ENCODE results near the gene SOX13.

The SOX13 gene

DNA sequence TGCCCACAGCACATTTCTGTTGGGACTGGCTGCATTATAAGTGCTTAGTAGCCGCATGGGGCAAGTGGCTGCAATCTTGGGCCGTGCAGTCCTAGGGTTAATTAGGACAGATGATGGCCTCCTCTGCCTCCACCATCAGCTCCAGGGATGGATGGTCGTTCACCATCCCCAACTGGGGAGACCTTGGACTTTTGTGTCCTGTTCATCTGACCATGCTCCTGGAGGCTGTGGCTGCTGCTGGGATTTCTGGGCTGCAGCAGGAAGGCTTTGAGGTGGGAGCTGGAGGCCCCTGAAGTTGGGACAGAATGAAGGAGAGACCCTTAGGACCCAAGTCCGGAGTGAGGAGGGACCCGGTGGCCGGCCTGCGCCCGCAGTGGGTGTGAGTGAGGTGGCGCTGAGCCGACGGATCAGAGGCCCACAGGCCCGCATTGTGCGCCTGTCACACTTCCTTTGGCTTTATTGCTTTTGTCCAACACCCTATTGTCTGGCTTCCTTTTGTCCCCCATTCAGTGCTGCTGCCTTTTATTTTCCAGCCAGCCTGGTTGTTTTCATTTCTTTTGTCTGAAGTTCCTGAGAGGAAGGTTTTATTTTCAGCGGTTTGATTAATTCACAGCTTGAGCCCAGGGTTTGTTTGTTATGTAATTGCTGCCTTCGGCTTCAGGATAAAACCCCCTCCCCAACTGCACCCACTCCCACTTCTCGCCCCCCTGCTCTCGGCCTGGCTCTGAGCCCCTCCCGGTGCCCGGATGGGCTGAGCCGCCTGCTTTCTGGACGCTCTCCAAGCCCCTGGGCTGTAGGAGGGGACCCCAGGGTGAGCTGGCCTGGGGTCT lies 35.6 kb downstream of the SOX13 start:
- DNase-seq: no peak

DNA sequence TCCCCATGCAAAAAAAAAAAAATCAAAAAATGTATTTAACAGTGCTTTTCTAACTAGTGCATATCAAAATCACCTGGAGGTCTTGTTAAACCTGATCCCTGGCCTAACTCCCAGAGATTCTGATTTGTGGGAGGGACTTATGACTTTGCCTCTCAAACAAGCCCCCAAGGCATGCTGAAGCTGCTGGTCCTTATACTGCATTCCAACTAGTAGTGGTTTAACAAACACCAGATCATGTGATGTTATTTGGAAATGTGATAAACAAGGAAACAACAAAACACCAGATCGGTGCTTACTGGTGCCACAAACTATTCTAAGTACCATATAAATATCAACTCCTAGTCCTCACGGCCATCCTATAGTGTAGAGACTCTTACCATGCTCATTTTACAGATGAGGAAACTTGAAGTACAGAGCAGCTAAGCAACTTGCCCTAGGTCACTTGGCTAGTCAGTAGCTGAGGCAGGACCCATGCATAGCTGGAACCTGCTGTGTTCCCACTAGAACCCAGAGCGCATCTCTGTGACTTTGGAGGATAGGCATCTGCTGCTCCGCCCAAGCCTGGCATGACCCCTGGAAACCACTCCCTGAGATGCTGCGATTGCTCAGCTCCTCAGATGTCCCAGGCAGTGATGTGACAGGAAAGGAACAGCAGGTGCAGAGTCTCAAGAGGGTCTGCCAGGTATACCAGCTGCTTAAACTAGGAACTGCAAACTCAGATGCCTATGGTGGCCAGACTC lies 38.1 kb downstream of the SOX13 start:
- DNase-seq: no peak

DNA sequence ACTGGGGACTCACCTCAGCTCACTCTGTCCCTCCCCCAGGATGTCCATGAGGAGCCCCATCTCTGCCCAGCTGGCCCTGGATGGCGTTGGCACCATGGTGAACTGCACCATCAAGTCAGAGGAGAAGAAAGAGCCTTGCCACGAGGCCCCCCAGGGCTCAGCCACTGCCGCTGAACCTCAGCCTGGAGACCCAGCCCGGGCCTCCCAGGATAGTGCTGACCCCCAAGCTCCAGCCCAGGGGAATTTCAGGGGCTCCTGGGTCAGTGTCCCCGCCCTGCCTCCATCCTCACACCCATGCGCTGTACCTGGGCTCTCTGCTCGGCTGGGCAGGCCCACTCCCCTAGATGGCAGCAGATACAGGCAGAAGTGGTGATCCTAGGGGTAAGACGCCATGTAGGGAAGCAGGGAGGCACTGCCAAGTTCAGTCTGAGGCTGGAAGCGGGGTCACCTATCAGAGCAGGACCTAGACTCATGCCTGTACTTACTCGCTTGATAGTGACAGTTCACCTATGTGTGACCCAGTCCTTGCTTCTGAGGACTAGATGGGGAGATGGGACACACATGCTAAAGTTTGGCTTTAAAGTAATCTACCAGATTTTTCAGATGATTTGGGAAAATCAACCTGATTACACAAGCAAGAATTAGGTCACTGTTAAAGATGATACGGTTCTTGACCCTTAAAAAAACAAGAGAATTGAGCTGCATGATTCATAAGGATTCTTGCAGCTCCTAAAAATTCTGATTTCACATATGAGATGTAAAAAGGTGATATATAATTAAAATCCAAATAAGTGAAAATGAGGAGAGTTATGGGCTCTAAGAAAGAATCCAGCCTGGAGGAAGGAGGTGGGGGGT lies 40.2 kb downstream of the SOX13 start:
- no peak for DNase-seq

DNA sequence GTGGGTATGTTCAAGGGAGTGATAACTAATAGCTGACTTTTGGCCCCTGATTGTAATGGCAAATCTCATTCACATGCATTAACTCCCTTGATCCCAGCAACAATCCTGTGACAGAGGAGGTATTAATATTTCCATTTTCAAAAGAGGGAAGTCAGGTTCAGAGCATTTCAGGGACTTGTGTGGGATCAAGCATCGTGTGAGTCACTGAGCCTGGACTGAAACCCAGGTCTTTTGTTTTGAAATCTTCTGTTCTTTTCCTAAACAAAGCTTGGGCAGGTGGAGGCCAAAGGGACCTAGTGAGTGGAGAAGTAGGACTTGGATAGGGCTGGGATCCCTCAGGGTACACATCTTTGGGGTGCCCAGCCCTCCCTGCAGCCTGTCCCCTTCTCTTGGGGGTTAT lies 41.0 kb downstream of the SOX13 start:
- DNase-seq: no peak

DNA sequence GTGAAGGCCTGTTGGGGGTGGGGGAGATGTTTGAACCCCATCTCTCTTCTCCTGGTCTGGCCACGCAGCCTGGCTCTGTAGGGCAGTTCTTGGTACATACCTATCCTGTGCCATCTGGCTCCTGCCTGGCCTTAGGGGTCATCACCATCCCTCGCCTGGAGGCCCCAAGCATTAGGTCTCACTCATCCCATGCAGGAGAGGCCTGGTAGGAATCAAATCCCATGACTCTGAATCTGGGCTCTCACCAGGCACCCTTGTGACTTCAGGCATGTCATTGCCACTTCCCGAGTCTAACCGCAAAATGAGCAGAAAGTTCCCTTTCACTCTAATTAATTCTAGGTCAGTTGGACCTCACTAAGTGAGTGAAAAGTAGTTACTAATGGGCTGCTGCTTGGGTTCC lies 41.7 kb downstream of the SOX13 start:
- no peak for DNase-seq

DNA sequence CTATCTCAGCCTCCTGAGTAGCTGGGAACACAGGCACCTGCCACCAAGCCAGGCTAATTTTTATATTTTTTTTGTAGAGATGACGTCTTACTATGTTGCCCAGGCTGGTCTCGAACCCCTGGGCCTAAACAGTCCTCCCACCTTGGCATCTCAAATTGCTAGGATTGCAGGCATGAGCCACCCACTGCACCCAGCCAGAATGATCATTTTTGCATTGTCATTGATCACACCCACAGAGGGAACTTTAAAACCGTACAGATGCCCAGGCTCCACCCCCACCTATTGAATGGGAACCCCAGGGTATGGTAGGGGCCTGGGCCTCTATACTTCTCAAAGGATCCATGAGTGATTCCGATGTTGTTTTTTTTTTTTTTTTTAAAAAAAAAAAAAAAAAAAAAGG lies 42.2 kb downstream of the SOX13 start:
- no peak for DNase-seq

DNA sequence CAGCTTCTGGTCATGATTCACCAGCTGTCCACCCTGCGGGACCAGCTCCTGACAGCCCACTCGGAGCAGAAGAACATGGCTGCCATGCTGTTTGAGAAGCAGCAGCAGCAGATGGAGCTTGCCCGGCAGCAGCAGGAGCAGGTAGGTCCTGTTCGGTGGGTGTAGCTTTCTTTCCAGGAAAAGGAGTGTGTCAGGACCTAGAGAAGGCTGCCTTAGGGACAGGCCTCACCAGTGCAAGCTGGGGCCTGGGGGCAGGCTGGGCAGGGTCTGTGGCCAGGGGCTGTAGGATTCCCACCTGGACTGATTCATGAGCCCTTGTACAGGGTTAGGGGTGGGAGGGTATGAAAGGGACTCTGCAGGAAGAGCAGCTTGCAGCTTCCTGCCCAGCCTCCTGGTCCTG lies 43.6 kb downstream of the SOX13 start:
- no peak for DNase-seq

DNA sequence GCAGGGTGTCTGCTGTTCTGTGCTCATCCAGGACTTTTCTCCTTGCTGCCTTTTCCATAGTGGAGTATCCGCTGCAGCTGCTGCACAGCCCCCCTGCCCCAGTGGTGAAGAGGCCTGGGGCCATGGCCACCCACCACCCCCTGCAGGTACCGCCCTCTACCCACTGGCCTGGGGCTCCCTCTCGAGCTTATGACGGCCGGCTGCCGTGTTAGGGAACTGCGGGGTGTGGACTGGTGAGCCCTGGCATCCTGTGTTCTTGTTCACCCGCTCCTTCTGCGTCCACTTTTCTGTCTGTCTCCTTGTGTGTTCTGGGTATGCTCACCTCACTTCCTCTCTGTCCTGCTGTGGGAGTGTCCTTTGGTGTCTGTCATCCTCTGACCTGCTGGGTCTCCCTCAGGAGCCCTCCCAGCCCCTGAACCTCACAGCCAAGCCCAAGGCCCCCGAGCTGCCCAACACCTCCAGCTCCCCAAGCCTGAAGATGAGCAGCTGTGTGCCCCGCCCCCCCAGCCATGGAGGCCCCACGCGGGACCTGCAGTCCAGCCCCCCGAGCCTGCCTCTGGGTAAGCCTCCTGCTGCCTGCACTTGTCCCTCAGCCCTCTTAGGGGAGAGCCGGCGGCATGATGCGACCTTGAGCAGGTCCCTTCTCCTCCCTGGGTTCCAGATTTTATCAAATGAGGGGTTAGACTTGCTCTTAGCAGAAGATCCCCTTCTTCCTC lies 49.1 kb downstream of the SOX13 start:
- no peak for DNase-seq

DNA sequence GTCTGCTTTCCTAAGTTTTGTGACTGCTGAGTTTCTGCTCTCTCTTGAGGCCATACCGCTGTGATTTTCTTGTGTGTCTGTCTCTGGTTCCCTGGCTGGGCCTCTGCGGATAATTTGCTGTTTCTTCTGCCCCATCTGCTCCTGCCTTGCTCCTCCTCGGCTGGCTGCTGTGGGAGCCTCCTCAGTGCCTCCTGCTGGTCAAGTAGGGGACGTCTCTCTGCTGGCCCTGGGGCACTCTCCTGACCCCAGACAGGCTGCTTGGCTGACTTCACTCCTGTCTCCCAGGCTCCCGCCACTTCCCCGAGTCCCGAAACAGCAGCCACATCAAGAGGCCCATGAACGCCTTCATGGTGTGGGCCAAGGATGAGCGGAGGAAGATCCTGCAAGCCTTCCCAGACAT lies 50.5 kb downstream of the SOX13 start:
- no peak for DNase-seq

DNA sequence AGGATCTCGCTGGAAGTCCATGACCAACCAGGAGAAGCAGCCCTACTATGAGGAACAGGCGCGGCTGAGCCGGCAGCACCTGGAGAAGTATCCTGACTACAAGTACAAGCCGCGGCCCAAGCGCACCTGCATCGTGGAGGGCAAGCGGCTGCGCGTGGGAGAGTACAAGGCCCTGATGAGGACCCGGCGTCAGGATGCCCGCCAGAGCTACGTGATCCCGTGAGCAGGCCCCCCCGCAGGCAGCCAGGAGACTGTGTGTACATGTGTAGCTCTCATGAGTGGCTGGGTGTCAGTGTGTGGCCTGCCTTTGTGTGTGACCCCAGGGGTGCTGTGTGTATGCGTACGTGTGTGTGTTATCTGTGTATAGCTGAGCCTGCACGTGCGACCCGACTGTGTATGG lies 51.7 kb downstream of the SOX13 start:
- DNase-seq: no peak

DNA sequence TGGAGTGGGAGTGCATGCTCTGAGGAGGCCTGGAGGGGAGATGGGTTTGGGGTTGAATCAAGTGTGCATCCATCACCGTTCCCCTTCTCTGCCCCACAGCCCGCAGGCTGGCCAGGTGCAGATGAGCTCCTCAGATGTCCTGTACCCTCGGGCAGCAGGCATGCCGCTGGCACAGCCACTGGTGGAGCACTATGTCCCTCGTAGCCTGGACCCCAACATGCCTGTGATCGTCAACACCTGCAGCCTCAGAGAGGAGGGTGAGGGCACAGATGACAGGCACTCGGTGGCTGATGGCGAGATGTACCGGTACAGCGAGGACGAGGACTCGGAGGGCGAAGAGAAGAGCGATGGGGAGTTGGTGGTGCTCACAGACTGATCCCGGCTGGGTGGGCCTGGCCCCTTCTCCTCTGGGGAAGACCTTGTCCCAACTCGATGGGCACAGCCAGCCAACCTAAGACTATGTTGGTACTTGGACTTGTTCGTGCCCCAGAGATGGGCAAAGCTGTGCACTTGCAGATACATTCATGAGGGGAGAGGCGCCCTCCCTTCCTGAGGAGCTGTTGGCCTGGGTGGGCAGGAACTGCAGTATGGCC lies 52.9 kb downstream of the SOX13 start:
- DNase-seq: no peak

DNA sequence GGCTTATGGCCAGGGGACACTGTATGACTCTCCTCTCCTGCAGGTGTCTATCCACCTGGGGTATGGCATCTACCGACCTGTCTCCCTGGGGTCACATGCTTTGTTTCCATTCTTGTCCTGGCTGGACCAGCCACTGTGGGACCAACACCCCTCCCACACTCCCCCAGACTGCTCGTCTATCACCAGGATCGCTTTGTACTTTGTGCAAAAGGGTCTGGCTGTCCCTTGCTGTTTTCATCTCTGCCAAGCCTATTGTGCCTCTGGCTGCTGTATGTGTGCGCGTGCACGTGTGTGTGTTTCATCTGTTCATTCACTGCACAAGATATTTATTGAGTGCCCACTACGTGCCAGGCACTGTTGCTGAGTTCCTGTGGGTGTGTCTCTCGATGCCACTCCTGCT lies 53.5 kb downstream of the SOX13 start:
- no peak for DNase-seq

DNA sequence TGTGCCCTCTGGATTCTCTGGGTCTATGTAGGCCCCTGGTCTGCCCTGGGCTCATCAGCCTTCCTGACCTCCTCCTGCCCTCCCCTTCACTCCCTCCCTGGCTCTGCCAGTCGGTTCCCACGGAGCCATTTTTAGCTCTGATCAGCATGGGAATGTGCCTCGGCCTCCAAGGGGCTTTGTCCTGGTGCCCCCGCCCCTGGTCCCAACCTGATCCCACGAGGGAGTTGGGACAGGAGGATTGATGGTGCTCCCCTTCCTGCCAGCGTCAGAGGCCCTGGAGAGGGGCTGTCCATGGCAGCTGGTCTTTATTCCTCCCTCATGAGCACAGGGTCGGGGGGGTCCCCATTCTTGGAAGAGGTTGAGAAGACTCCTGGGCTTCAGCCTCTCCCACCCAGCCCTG lies 54.0 kb downstream of the SOX13 start:
- DNase-seq: no peak

DNA sequence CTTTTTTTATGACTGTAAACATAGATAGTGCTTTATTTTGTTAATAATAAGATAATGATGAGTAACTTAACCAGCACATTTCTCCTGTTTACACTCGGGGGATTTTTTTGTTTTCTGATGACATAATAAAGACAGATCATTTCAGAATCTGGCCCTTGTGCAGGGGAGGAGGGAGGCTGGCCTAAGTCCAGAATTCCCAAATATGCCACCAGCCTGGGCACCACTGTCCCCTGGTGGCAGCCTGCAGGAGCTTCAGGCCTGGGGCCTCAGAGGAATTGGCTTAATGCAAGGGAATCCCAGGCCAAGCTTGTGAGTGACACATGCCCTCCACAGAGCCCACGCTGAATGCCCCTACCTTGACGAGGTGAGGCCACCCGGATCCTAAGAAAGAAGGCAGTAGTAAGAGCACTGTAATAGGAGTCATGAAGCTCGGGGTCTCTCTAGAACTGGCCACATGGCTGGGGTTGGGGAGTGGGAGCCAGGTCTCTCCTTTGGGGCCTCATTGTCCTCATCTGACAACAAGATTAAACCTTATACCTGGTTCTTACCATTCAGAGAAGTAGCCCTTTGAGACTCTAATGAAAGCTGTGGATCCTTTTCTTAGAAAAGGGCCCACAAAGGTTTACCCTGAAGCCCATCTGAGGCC lies 54.8 kb downstream of the SOX13 start:
- no peak for DNase-seq

DNA sequence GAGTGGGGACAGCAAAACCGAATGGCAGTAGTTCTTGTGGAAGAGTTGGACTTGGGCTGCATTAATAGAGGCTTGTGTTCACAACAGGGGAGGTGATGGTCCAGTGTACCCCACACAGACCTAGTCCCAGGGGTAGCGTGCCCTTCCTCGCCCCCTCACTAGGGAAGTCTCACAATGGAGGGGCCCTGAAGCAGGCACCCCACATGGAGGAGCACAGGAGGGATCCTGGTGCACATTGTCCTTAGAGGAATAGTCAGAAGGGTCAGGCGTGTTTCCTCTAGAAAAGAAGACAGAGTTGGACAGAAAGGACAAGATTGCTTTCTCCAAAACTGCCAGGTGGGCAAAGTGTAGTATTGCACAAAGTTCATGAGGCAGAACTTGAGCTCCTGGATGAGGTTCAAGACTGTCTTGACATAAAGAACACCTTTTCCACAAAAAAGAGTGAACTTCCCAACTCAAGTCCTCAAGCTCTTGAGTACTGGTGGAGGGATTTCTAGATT lies 55.6 kb downstream of the SOX13 start:
- no peak for DNase-seq

DNA sequence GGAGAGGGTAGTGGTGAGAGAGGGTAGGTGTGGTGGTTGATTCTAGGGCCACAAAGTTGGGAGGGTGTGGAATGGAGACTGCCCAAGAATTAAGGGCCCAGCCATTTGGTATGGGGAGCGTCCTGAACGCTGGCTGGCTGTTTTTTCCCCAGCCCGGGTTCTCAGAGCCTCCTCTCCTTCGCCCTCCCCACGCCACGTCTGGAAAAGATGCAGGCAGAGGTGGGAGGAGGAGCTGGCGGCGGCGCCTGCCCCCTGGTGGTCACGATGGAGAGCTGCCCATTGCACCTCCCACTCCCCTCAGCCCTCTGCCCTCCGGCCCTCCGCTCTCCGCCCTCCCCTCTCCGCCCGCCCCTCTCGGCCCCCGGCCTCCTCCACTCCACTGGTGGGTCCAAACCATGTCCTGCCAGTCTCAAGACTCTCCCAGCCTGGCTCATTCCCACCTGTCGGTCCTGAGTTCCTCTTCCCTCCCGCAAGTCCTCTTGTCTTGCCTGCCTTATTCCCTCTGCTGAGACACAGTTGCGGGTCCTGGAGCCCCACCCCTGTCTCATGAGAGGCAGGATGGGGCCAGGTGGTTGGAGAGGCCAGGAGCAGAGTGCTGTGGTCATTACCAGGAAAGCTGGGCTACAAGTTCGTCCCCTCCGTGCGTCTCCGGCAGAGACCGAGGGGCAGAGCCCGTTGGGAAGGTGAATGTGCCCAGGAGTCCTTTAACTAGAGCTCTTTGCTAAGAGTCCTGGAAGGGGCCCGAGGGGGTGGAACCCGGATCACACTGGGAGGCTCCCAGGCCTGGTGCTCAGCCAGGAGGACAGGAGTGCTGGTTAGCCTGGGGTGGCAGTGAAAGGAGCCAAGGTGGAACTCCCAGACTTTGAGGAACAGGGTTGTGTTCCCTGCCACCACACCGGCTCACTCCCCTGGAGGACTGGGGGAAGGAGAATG lies 56.3 kb downstream of the SOX13 start:
- peak; percentile 85 for DNase-seq

DNA sequence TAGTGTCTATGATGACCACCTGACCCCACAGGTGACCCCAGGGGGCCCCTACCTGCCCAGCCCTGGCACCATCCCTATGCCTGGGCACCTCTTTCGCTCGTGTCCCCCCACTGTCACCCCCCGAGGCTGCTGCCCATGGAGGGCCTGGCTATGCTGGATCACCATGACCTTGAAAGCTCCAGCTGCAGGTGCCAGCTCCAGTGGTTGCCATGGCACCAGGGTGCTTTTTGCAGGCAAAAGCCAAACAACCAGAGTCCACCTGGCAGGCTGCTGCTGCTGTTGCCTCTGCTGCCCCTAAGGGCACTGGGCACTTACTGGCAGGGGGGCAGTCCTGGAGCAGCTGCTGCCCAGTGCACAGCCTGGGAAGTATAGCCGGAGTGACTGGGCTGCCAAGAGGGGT lies 57.3 kb downstream of the SOX13 start:
- no peak for DNase-seq

DNA sequence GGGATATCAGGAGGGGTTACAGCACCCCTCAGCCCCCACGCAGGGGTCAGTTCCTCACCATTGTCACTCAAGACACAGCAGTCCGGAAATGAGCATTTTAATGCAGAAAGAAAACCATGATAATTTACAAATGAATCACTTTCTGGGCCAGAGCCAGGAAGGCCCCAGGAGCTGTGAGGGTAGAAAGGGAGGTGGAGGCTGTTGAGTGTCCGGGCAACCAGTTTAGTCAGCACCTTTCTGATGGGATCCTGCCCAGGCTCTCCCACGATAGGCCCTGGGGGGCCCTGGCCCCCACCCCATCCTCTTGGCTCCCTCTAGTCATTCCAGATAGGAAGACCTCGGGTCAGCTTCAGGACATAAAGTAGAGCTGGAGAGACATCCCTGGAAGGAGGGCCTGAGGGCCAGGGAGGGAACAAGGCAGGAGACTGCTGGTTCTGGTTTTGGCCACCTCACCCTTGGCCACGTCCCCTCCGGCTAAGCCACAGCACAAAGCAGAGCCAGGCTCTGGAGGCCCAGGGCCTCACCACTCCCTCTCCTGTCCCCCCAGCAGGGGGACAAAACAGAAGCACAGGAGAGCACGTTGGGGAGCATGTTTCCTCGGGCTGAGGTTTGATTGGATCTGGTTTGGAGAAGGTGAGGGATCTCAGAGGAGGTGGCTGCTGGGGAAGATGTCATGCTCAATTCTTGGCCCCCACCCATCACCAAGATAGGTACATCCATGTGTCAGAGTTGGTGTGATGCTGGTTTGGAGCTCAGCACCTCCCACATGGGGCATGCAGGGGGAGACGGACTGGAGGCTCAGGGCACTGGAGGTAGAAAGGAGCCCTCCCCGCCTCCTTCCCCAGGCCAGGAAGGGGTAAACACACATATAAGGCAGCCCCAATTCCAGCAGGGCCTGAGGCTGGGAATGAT lies 58.3 kb downstream of the SOX13 start:
- DNase-seq: no peak

DNA sequence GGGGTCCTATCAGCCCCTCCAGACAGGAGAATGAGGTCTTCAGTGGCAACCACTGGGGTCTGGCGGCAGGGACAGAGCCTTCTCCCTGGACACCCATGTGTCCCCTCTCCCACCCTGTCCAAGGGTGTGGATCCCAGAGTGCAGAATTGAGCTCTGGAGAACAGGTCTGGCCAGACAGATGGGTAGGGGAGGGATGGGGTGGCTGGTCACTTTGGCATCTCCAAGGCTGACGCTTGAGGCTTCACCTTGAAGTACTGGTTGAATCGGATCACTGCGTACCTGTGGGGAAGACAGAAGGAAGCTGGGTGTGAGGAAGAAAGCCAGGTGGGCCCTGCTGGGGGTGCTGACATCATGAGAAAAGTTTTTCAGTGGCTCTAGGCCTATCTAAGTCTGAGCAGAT lies 59.1 kb downstream of the SOX13 start:
- no peak for DNase-seq

All from right forelimb (tissue), 1 donor.